KMS-11 (cell line): ENCODE results near the gene MIS18A.

Source experiments
- H2AFZ ChIP-seq: fragments of 200-600 bp; sonication (generic); 2 replicates; pipeline ENCODE4 v1.6.1; 2016; ENCODE audit warnings: antibody characterized with exemption, mixed run types, low read depth
- H3K27ac ChIP-seq: fragments of 200-600 bp; sonication (generic); 2 replicates; pipeline ENCODE4 v1.6.1; 2016; ENCODE audit warnings: mild to moderate bottlenecking, mixed run types
- H3K27me3 ChIP-seq: fragments of 200-600 bp; sonication (generic); 2 replicates; pipeline ENCODE4 v1.6.1; 2017; ENCODE audit warnings: mild to moderate bottlenecking, low read depth, mixed run types, moderate library complexity; ENCODE audit not compliant: insufficient read depth
- H3K36me3 ChIP-seq: fragments of 200-600 bp; sonication (generic); 2 replicates; pipeline ENCODE4 v1.6.1; 2017; ENCODE audit warnings: mild to moderate bottlenecking, mixed run types; ENCODE audit not compliant: insufficient read depth
- H3K4me1 ChIP-seq: fragments of 200-600 bp; sonication (generic); 2 replicates; pipeline ENCODE4 v1.6.1; 2016; ENCODE audit warnings: mild to moderate bottlenecking, low read depth, mixed run types; ENCODE audit not compliant: poor library complexity, severe bottlenecking
- H3K4me2 ChIP-seq: fragments of 200-600 bp; sonication (generic); 2 replicates; pipeline ENCODE4 v1.7.0; 2016; ENCODE audit warnings: mild to moderate bottlenecking, mixed run types
- H3K4me3 ChIP-seq: fragments of 200-600 bp; sonication (generic); IDR thresholded peaks from 2 replicates; pipeline ENCODE4 v1.6.1; 2017; ENCODE audit warnings: low read depth, low read length, mixed read lengths; ENCODE audit not compliant: insufficient read depth
- H3K79me2 ChIP-seq: fragments of 200-600 bp; sonication (generic); 2 replicates; pipeline ENCODE4 v1.6.1; 2016; ENCODE audit warnings: low read depth, mixed run types; ENCODE audit not compliant: insufficient read depth
- H3K9ac ChIP-seq: fragments of 200-600 bp; sonication (generic); 2 replicates; pipeline ENCODE4 v1.6.1; 2016; ENCODE audit warnings: mild to moderate bottlenecking, mixed run types
- H4K20me1 ChIP-seq: fragments of 200-600 bp; sonication (generic); 2 replicates; pipeline ENCODE4 v1.6.1; 2016; ENCODE audit warnings: mild to moderate bottlenecking, mixed run types; ENCODE audit not compliant: insufficient read depth
- CTCF ChIP-seq: fragments of 200-600 bp; sonication (generic); conservative IDR thresholded peaks from 2 replicates; pipeline ENCODE4 v1.6.1; 2017; ENCODE audit warnings: low read depth, mild to moderate bottlenecking, antibody characterized with exemption, low read length, moderate library complexity, mixed read lengths

Gene MIS18A

GRCh38 chr21:32278518-32279376, at the start of gene MIS18A:
TSS of gene MIS18A (minus strand) at chr21:32279049. CDS start at chr21:32279014, 35 bp downstream.
- Histone ChIP-seq H3K27me3 (no peaks in the 10 kb centered on the region), H3K36me3 (no peaks in the 10 kb centered on the region), H3K4me2 (peak within 1 kb of the TSS; percentile 87), H3K4me1 (peaks cover 18% of the 10 kb centered on the region), H4K20me1 (no peaks in the 10 kb centered on the region), H2AFZ (peak within 1 kb of the TSS; percentile 50), H3K4me3 (no peak within 1 kb of the TSS), H3K9ac (peak within 1 kb of the TSS; percentile 61; the same call in 1 of the 2 replicates), H3K79me2 (peaks cover 25% of the 10 kb centered on the region), H3K27ac (peak within 1 kb of the TSS; percentile 40; the same call in 1 of the 2 replicates)
- no peak for TF ChIP-seq CTCF

- no peaks in the 10 kb centered on the region for H3K79me2 ChIP-seq
- no peak overlapping the region for H2AFZ ChIP-seq
- H3K27me3 ChIP-seq: no peaks in the 10 kb centered on the region
- H3K4me3 ChIP-seq: no peak overlapping the region
- no peaks in the 10 kb centered on the region for H3K4me1 ChIP-seq
- TF ChIP-seq CTCF: no peak
- H3K9ac ChIP-seq: no peak overlapping the region
- no peak overlapping the region for H3K4me2 ChIP-seq
- no peaks in the 10 kb centered on the region for H4K20me1 ChIP-seq
- no peak overlapping the region for H3K27ac ChIP-seq
- peaks cover 24% of the 10 kb centered on the region; the same call in 1 of the 2 replicates for H3K36me3 ChIP-seq
Observed at GRCh38 chr21:32328595-32328994, 49.7 kb upstream of the MIS18A start.

GRCh38 chr21:32325706-32326105, 46.9 kb upstream of the MIS18A start:
- no peak for TF ChIP-seq CTCF
- Histone ChIP-seq H4K20me1 (no peaks in the 10 kb centered on the region), H3K9ac (no peak overlapping the region), H3K79me2 (no peaks in the 10 kb centered on the region), H3K4me1 (no peaks in the 10 kb centered on the region), H3K36me3 (peaks cover 11% of the 10 kb centered on the region; the same call in 1 of the 2 replicates), H3K4me2 (no peak overlapping the region), H3K27ac (no peak overlapping the region), H2AFZ (no peak overlapping the region), H3K4me3 (no peak overlapping the region), H3K27me3 (no peaks in the 10 kb centered on the region)

GRCh38 chr21:32322676-32323075, 43.8 kb upstream of the MIS18A start:
- no peaks in the 10 kb centered on the region for H3K4me1 ChIP-seq
- no peak overlapping the region for H3K4me3 ChIP-seq
- H3K9ac ChIP-seq: no peak overlapping the region
- H4K20me1 ChIP-seq: no peaks in the 10 kb centered on the region
- no peaks in the 10 kb centered on the region for H3K79me2 ChIP-seq
- no peak overlapping the region for H3K27ac ChIP-seq
- no peaks in the 10 kb centered on the region for H3K27me3 ChIP-seq
- no peak for TF ChIP-seq CTCF
- peaks cover 15% of the 10 kb centered on the region; the same call in 1 of the 2 replicates for H3K36me3 ChIP-seq
- no peak overlapping the region for H3K4me2 ChIP-seq
- H2AFZ ChIP-seq: no peak overlapping the region
